Sigmoid colon (tissue), 4 donors: ENCODE results near the gene TSC2.

Source experiments
- CTCF ChIP-seq, 4 experiments: fragments of 450-650 bp in 3 of 4; fragments of 200-600 bp in 1 of 4; IDR thresholded peaks; one replicate each; pipeline ENCODE4 v1.5.1; 2016 to 2019; ENCODE audit warnings: antibody characterized with exemption in 4 of 4, mild to moderate bottlenecking in 3 of 4, moderate library complexity in 2 of 4
- EP300 ChIP-seq, 4 donors: sonication (generic); formaldehyde crosslinking; IDR thresholded peaks; one replicate each; pipeline ENCODE4 v1.6.1; 2017; ENCODE audit warnings: antibody characterized with exemption in 4 of 4
- POLR2A ChIP-seq, 2 donors: fragments of 450-650 bp; IDR thresholded peaks; one replicate each; pipeline ENCODE4 v1.6.1; 2016; ENCODE audit warnings: antibody characterized with exemption in 2 of 2, mild to moderate bottlenecking in 2 of 2, moderate library complexity in 2 of 2
- POLR2AphosphoS5 ChIP-seq, 4 donors: sonication (generic); formaldehyde crosslinking; IDR thresholded peaks; one replicate each; pipeline ENCODE4 v1.6.1; 2017; ENCODE audit warnings: antibody characterized with exemption in 4 of 4

DNA sequence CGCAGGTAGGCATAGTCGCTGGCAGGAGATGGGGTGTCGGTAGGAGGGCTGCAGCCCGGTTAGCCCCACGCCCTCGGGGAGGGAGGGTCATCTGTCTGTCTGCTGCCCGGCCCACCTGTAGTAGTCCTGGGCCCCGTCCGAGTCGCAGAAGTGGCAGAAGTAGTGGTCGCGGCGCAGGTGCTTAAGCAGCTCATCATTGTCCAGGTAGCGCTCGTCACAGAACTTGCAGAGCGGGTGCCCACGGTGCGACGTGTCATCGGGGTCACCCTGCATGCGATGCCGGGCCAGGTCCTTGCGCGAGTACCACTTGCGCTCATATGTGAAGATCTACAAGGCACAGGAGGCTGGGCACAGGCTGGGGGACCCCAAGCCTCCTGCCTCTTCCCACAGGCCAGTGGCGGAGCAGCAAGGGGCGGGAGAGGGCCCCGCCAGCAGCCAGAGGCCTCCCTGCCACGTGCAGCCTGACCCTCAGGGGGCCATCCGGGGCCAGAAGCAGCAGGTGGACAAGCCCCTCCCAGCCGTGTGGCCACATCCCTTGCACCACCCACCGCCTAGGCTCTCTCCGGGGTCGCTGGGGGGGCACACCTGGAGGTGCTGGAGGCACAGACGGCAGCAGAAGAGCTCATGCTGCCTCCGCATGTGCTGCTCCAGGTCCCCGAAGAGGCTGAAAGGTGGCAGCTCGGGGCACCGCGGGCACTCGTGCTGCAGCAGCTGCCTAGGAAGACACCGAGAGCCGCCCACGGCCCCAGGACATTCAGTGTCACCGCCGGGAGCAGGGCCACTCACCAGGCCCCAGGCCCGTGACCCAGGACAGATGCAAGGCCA lies 45.2 kb upstream of the TSC2 start:
- TF ChIP-seq POLR2AphosphoS5 (IDR thresholded peaks at IDR 0.05) = no peak
- TF ChIP-seq CTCF (IDR thresholded peaks at IDR 0.05) = no peak
- no peak for TF ChIP-seq EP300 (IDR thresholded peaks at IDR 0.05)
- TF ChIP-seq POLR2A (IDR thresholded peaks at IDR 0.05) = no peak
